Liver (tissue), 9 donors: ENCODE results near the gene CCDC137. TPM values are rescaled to one million over a fixed set of nuclear protein-coding genes. Genes with fewer than 3 reads are reported as not detected.

Source experiments
- DNase-seq: peaks from one replicate; pipeline ENCODE4 v3.0.0-alpha.2; 2017; ENCODE audit warnings: low spot score
- H3K27ac ChIP-seq, 2 donors: one replicate each; pipeline ENCODE4 v1.7.0; 2013; ENCODE audit warnings: inconsistent platforms in 2 of 2, low read length in 2 of 2, control low read depth in 1 of 2, low read depth in 1 of 2, mild to moderate bottlenecking in 1 of 2
- H3K27me3 ChIP-seq, 4 donors: one replicate each; pipeline versions ENCODE4 v1.6.1 to v1.7.0; 2013; ENCODE audit warnings: low read length in 3 of 4, inconsistent platforms in 1 of 4, mild to moderate bottlenecking in 1 of 4, moderate library complexity in 1 of 4; ENCODE audit not compliant: control insufficient read depth in 4 of 4, insufficient read depth in 4 of 4
- H3K36me3 ChIP-seq, 4 donors: one replicate each; pipeline versions ENCODE4 v1.6.1 to v1.7.0; 2013; ENCODE audit warnings: low read length in 3 of 4, mild to moderate bottlenecking in 3 of 4, low read depth in 1 of 4, moderate library complexity in 1 of 4; ENCODE audit not compliant: control insufficient read depth in 4 of 4, insufficient read depth in 3 of 4
- H3K4me1 ChIP-seq, 4 donors: one replicate each; pipeline versions ENCODE4 v1.6.1 to v1.7.0; 2013; ENCODE audit warnings: low read length in 3 of 4, mild to moderate bottlenecking in 3 of 4, moderate library complexity in 1 of 4; ENCODE audit not compliant: control insufficient read depth in 4 of 4, insufficient read depth in 4 of 4
- H3K4me3 ChIP-seq, 3 donors: one replicate each; pipeline versions ENCODE4 v1.6.1 to v1.7.0; 2013; ENCODE audit warnings: low read length in 3 of 3, control low read depth in 1 of 3, low read depth in 1 of 3, mild to moderate bottlenecking in 1 of 3
- H3K9ac ChIP-seq, 2 donors: one replicate each; pipeline ENCODE4 v1.7.0; 2013; ENCODE audit warnings: low read length in 2 of 2, mild to moderate bottlenecking in 2 of 2, moderate library complexity in 2 of 2, control low read depth in 1 of 2, low read depth in 1 of 2
- H3K9me3 ChIP-seq, 4 donors: one replicate each; pipeline versions ENCODE4 v1.6.1 to v1.7.0; 2013; ENCODE audit warnings: low read length in 3 of 4; ENCODE audit not compliant: control insufficient read depth in 4 of 4
- EGR1 ChIP-seq, 2 donors: IDR thresholded peaks; 2 replicates each; pipeline ENCODE4 v1.6.1; 2016 to 2018; ENCODE audit warnings: antibody characterized with exemption in 2 of 2, low read depth in 2 of 2
- GABPA ChIP-seq, 2 donors: IDR thresholded peaks in 1 of 2; conservative IDR thresholded peaks in 1 of 2; 2 replicates each; pipeline ENCODE4 v1.6.1; 2016; ENCODE audit warnings: antibody characterized with exemption in 2 of 2, mild to moderate bottlenecking in 1 of 2, moderate library complexity in 1 of 2
- HNF4A ChIP-seq, 2 donors: conservative IDR thresholded peaks; 2 replicates each; pipeline ENCODE4 v1.6.1; 2016; ENCODE audit warnings: antibody characterized with exemption in 2 of 2, mild to moderate bottlenecking in 2 of 2
- JUND ChIP-seq, 2 donors: IDR thresholded peaks; 2 replicates each; pipeline ENCODE4 v1.6.1; 2016; ENCODE audit warnings: antibody characterized with exemption in 2 of 2
- NR2F2 ChIP-seq: IDR thresholded peaks from 2 replicates; pipeline ENCODE4 v1.6.1; 2016; ENCODE audit warnings: antibody characterized with exemption
- RAD21 ChIP-seq, 2 donors: IDR thresholded peaks; 2 replicates each; pipeline ENCODE4 v1.6.1; 2016; ENCODE audit warnings: antibody characterized with exemption in 2 of 2, mild to moderate bottlenecking in 2 of 2
- RXRA ChIP-seq, 2 donors: IDR thresholded peaks; 2 replicates each; pipeline ENCODE4 v1.6.1; 2017 to 2018; ENCODE audit warnings: antibody characterized with exemption in 2 of 2, mild to moderate bottlenecking in 1 of 2
- SP1 ChIP-seq: IDR thresholded peaks from 2 replicates; pipeline ENCODE4 v1.6.1; 2018; ENCODE audit warnings: antibody characterized with exemption, mild to moderate bottlenecking
- TAF1 ChIP-seq: conservative IDR thresholded peaks from 2 replicates; pipeline ENCODE4 v1.6.1; 2016; ENCODE audit warnings: antibody characterized with exemption, mild to moderate bottlenecking
- WGBS: extraction: QIAGEN DNeasy Blood & Tissue Kit; methylation state at CpG from one replicate; pipeline ENCODE4 v1.1.7; 2013; 5-methylcytosine and 5-hydroxymethylcytosine counted together
- polyA plus RNA-seq, 2 donors: library from polyadenylated mRNA; stranded (reverse) in 1 of 2; unstranded in 1 of 2; fragments of 200-250 nt in 1 of 2; fragments of >200 nt in 1 of 2; fragmentation: Nextera tagmentation in 1 of 2; extraction: Ambion mirVana in 1 of 2; gene quantifications; one replicate each; pipeline versions ENCODE4 v1.2.1 to v1.2.3, GENCODE V29; 2013 to 2015
- total RNA-seq, 2 donors: library from RNA; depleted of rRNA; stranded (reverse); fragments of >200 nt; gene quantifications; one replicate each; pipeline ENCODE4 v1.2.3, GENCODE V29; 2014
- TF ChIP-seq, protein P1 (sequence below): IDR thresholded peaks from 2 replicates; pipeline ENCODE4 v1.6.1; 2016; ENCODE audit warnings: antibody characterized with exemption
- TF ChIP-seq, protein P2 (sequence below): IDR thresholded peaks from 2 replicates; pipeline ENCODE4 v1.6.1; 2016; ENCODE audit warnings: antibody characterized with exemption
- TF ChIP-seq, protein P3 (sequence below): IDR thresholded peaks from 2 replicates; pipeline ENCODE4 v1.6.1; 2016; ENCODE audit warnings: antibody characterized with exemption, mild to moderate bottlenecking
- donor health status: healthy.
- donor health status: healthy.
- donor health status: healthy.
- donor health status: healthy.
- donor health status: healthy.

The CCDC137 gene
- total and polyA plus RNA-seq, 4 donors = 4.3 to 6.9 (median 5.2) TPM

DNA sequence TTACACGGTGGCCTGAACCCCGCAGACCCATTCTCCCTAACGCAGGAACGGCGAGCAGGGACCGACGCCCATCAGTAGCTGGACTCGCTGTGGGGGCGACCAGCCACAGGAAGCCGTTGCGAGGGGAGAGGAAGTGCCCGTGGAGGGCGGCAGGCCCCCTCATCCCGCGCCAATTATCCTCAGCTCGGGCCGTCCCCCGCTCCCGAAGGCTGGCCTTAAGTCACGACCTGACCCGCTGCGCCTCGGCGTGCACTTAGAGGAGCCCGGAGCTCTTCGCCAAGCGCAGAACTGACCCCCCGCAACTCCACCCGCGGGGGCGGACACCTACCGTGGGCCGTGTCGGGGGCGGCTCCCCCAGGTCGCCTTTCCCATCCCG lies 16.7 kb downstream of the CCDC137 start:
- H3K36me3 ChIP-seq = peaks cover 0 to 18% (median 9%) of the 10 kb centered on the region in 4 donors
- no peaks in the 10 kb centered on the region for H3K9me3 ChIP-seq
- DNase-seq = no peak
- TF ChIP-seq EGR1 (IDR thresholded peaks at IDR 0.05; ENCODE audit: low read depth in 2 of 2) = no peak
- no peak for TF ChIP-seq SP1
- no peak for TF ChIP-seq GABPA (IDR thresholded peaks at IDR 0.05 in 1 of 2, conservative IDR thresholded peaks at IDR 0.05 in 1 of 2)
- TF ChIP-seq RXRA (IDR thresholded peaks at IDR 0.05) = no peak
- TF ChIP-seq TAF1 = no peak
- TF ChIP-seq RAD21 (IDR thresholded peaks at IDR 0.05) = no peak
- no peak for TF ChIP-seq HNF4A (conservative IDR thresholded peaks at IDR 0.05)
- TF ChIP-seq NR2F2 = no peak
- TF ChIP-seq, protein P1, sequence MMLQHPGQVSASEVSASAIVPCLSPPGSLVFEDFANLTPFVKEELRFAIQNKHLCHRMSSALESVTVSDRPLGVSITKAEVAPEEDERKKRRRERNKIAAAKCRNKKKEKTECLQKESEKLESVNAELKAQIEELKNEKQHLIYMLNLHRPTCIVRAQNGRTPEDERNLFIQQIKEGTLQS = no peak
- no peak for TF ChIP-seq JUND (IDR thresholded peaks at IDR 0.05)
- peaks cover 16 to 54% (median 43%) of the 10 kb centered on the region in 4 donors for H3K4me1 ChIP-seq
- H3K9ac ChIP-seq = no peak overlapping the region
- peak overlapping the region; percentile 70 to 86 (median 71) for H3K4me3 ChIP-seq
- WGBS = under 1% methylated on average over 37 of the region's 37 CpGs
- peak overlapping the region; percentile 41 to 67 for H3K27ac ChIP-seq
- H3K27me3 ChIP-seq = no peaks in the 10 kb centered on the region

DNA sequence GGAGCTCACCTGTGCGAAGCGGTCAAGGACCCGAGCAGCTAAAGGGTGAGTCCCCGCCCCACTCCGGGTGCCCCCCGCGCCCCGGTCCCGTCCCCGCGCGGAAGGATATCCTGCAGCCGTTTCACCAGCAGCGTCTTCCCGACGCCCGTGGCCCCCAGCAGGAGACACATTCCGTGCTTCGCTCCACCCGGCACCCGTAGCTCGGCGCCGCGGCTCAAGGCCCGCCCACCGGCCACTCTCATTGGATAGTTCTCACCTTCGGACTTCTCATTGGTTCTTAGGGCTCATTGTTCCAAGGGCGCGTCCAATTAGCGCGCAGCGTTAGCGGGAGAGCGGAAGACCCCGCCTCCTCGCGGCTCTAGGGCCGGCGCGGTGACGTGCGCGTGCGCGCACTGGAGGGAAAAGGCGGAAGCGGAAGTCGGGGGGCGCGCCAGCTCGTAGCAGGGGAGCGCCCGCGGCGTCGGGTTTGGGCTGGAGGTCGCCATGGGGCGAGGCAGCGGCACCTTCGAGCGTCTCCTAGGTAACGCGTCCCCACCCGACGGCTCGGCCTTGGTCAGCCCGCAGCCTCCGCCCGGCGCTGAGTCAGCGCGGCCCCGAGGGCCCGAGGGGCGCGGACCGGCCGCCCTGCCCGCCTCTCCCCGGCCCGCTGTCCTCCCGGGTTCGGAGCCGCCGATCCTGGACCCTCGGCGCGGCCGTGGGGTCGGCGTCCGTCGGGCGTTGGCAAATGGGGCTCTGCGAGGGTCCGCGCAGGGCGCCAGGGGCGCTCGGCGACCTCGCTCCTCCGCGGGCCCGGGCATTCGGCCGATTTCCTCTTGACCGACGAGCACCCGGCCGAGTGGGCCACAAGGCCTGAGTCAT lies 17.3 kb downstream of the CCDC137 start, which contains the start of the genes ARL16 and HGS:
Gene ARL16 (minus strand): TSS at position 214 of the 858 bp plus-strand sequence. CDS start 44 bp downstream, at position 170.
Gene HGS (plus strand): TSS at position 428 of the 858 bp plus-strand sequence. CDS start 56 bp downstream, at position 484.
- Histone ChIP-seq H3K4me1 (peaks cover 16 to 54% (median 43%) of the 10 kb centered on the region in 4 donors), H3K36me3 (peaks cover 3 to 25% (median 12%) of the 10 kb centered on the region in 4 donors), H3K27me3 (no peaks in the 10 kb centered on the region), H3K9me3 (no peaks in the 10 kb centered on the region), H3K27ac (peak within 1 kb of the TSS; percentile 63 to 67), H3K9ac (peak within 1 kb of the TSS; percentile 11 to 72), H3K4me3 (peak within 1 kb of the TSS; percentile 70 to 94 (median 76))
- under 1% methylated on average over 112 of the region's 112 CpGs for WGBS
- peak; percentile 98 for DNase-seq
- TF ChIP-seq, protein P1 = no peak
- peak in 1 of 2 donors; percentile 21 for TF ChIP-seq HNF4A (conservative IDR thresholded peaks at IDR 0.05)
- TF ChIP-seq EGR1 (IDR thresholded peaks at IDR 0.05; ENCODE audit: low read depth in 2 of 2) = peak in 1 of 2 donors; percentile 57
- TF ChIP-seq GABPA (IDR thresholded peaks at IDR 0.05 in 1 of 2, conservative IDR thresholded peaks at IDR 0.05 in 1 of 2) = peak in 1 of 2 donors; percentile 94
- peak in 1 of 2 donors; percentile 14 for TF ChIP-seq RXRA (IDR thresholded peaks at IDR 0.05)
- TF ChIP-seq, protein P2, sequence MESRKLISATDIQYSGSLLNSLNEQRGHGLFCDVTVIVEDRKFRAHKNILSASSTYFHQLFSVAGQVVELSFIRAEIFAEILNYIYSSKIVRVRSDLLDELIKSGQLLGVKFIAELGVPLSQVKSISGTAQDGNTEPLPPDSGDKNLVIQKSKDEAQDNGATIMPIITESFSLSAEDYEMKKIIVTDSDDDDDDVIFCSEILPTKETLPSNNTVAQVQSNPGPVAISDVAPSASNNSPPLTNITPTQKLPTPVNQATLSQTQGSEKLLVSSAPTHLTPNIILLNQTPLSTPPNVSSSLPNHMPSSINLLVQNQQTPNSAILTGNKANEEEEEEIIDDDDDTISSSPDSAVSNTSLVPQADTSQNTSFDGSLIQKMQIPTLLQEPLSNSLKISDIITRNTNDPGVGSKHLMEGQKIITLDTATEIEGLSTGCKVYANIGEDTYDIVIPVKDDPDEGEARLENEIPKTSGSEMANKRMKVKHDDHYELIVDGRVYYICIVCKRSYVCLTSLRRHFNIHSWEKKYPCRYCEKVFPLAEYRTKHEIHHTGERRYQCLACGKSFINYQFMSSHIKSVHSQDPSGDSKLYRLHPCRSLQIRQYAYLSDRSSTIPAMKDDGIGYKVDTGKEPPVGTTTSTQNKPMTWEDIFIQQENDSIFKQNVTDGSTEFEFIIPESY = no peak
- TF ChIP-seq, protein P3, sequence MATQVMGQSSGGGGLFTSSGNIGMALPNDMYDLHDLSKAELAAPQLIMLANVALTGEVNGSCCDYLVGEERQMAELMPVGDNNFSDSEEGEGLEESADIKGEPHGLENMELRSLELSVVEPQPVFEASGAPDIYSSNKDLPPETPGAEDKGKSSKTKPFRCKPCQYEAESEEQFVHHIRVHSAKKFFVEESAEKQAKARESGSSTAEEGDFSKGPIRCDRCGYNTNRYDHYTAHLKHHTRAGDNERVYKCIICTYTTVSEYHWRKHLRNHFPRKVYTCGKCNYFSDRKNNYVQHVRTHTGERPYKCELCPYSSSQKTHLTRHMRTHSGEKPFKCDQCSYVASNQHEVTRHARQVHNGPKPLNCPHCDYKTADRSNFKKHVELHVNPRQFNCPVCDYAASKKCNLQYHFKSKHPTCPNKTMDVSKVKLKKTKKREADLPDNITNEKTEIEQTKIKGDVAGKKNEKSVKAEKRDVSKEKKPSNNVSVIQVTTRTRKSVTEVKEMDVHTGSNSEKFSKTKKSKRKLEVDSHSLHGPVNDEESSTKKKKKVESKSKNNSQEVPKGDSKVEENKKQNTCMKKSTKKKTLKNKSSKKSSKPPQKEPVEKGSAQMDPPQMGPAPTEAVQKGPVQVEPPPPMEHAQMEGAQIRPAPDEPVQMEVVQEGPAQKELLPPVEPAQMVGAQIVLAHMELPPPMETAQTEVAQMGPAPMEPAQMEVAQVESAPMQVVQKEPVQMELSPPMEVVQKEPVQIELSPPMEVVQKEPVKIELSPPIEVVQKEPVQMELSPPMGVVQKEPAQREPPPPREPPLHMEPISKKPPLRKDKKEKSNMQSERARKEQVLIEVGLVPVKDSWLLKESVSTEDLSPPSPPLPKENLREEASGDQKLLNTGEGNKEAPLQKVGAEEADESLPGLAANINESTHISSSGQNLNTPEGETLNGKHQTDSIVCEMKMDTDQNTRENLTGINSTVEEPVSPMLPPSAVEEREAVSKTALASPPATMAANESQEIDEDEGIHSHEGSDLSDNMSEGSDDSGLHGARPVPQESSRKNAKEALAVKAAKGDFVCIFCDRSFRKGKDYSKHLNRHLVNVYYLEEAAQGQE = no peak
- peak; percentile 97 for TF ChIP-seq SP1
